Measurements from ENCODE around the gene PAX5. TPM values are rescaled to one million over a fixed set of nuclear protein-coding genes. Genes with fewer than 3 reads are reported as not detected.

The PAX5 gene
- total RNA-seq, 3 donors from 2014 or later, result 0.29 to 0.32 TPM; not detected in 1

GRCh38 chr9:36796671-36797419, 237.2 kb downstream of the PAX5 start:
- intact Hi-C loops (cut with DNase I, micrococcal nuclease), result no loop called here
- no peaks in the 10 kb centered on the region for H3K36me3 ChIP-seq (ENCODE audit: low read depth)
- DNase-seq (no peak), ATAC-seq (no peak)
- no peaks in the 10 kb centered on the region for H3K4me1 ChIP-seq (ENCODE audit: low read depth)
- H3K9me3 ChIP-seq, result peaks cover 7% of the 10 kb centered on the region
- no peak overlapping the region for H3K4me3 ChIP-seq
- no peak for TF ChIP-seq CTCF (IDR thresholded peaks at IDR 0.05)

- ATAC-seq (no peak), DNase-seq (no peak)
- peaks cover 7% of the 10 kb centered on the region for H3K9me3 ChIP-seq
- no peak for TF ChIP-seq CTCF (IDR thresholded peaks at IDR 0.05)
- no peaks in the 10 kb centered on the region for H3K36me3 ChIP-seq (ENCODE audit: low read depth)
- intact Hi-C loops (cut with DNase I, micrococcal nuclease), result no loop called here
- H3K4me1 ChIP-seq (ENCODE audit: low read depth), result no peaks in the 10 kb centered on the region
- H3K4me3 ChIP-seq, result no peak overlapping the region
These were observed 239.6 kb downstream of the PAX5 start for GRCh38 chr9:36794461-36794860.

GRCh38 chr9:36793277-36793676, 240.8 kb downstream of the PAX5 start:
- intact Hi-C loops (cut with DNase I, micrococcal nuclease), result no loop called here
- no peak for TF ChIP-seq CTCF (IDR thresholded peaks at IDR 0.05)
- Histone ChIP-seq H3K4me3 (no peak overlapping the region), H3K4me1 (ENCODE audit: low read depth) (no peaks in the 10 kb centered on the region), H3K36me3 (ENCODE audit: low read depth) (no peaks in the 10 kb centered on the region), H3K9me3 (peaks cover 7% of the 10 kb centered on the region)
- ATAC-seq, result no peak
- DNase-seq, result no peak

GRCh38 chr9:36791222-36791950, 242.7 kb downstream of the PAX5 start:
- Histone ChIP-seq H3K9me3 (peaks cover 7% of the 10 kb centered on the region), H3K4me1 (ENCODE audit: low read depth) (no peaks in the 10 kb centered on the region), H3K36me3 (ENCODE audit: low read depth) (no peaks in the 10 kb centered on the region), H3K4me3 (no peak overlapping the region)
- ATAC-seq, result no peak
- intact Hi-C loops (cut with DNase I, micrococcal nuclease), result no loop called here
- no peak for TF ChIP-seq CTCF (IDR thresholded peaks at IDR 0.05)
- DNase-seq, result no peak

- DNase-seq (no peak), ATAC-seq (no peak)
- Histone ChIP-seq H3K36me3 (ENCODE audit: low read depth) (no peaks in the 10 kb centered on the region), H3K4me1 (ENCODE audit: low read depth) (no peaks in the 10 kb centered on the region), H3K9me3 (peaks cover 7% of the 10 kb centered on the region), H3K4me3 (no peak overlapping the region)
- intact Hi-C loops (cut with DNase I, micrococcal nuclease), result no loop called here
- no peak for TF ChIP-seq CTCF (IDR thresholded peaks at IDR 0.05)
These were observed 244.2 kb downstream of the PAX5 start for GRCh38 chr9:36789886-36790285.

All from mucosa of descending colon (tissue), 3 donors.